UCSD-AML1 (cell line): ENCODE measurements around the gene NEURL1.
A peak's percentile ranks its signal among the peaks of the same experiment; 100 is the strongest.

Experiments
- DNase-seq: peaks from one replicate; lab custom pipeline; 2025; ENCODE audit not compliant: unreplicated experiment; lab: John Stamatoyannopoulos, UW

The NEURL1 gene

DNA sequence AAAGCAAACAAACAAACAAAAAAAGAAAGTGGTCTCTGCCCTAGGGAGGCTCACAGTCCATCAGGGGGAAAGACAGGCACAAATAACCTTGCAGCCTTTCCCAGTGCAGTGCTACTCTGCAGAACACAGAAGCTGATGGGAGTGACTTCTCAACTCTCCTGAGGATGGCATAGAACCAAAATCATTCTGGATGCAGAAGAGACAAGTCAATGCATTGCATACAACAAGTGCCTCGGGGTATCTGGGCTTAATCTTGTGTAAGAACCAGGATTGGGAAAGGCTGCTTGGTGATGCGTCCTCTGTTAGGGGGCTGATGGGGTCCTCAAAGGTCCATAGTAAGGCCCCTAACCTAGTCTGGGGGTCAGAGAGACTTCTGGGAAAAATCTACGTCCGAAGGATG lies 68.9 kb downstream of the NEURL1 start:
- no peak for DNase-seq

DNA sequence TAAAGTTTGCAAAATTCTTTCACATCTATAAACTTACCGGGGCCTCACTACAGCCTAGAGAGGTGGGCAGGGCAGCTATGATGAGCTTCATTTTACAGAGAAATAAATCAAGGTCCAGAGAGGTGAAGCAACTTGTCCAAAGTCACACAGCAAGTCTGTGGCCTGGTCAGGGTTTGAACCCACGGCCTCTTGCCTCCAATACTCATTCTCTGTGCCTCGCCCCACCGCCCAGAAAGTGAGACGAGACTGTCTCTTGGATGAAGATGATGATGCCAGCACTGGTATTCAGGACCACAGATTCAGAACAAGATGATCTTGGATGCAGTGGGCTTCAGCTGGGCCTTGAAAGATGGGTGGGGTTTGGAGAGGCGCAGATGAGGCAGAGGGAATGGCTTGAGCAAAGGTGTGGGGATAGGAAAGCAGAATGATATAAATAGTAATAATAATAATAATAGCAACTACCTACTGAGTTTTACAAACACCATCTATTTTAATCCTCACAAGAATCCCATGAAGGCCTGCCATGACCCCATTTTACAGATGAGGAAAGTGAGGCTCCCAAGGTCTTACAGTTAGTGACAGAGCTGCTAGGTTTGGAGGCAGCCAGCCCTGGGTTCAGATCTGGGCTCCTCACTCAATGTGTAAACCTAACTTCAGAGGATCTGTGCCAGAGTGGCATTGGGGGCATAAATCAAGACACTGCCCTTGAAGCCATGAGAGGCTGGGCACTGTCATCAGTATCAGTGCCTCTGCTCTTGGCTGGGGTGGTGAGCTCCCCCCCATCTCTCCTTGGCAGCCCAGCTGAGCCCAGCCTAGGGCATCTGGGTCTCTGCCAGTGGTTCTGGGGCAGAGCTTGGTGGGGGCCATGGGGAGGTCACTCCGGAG lies 70.0 kb downstream of the NEURL1 start:
- no peak for DNase-seq

DNA sequence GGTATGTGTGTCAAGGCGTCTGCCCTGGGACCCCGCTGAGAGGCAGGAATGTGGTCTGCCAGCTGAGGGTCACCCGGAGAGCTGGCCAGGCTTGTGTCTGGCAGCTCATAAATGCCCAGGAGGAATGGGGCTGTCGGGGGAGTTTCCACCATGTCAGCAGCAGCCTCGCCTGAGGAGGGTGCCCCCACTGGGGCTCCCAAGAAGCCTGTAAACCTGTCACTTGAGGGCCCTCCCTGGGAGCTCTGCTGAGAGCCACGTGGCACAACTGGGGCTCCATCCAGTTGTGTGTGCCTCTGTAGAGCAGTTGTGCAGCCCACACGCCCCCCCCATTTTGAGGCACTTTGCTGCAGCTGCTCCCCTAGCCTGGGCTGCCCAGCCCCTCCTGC lies 70.6 kb downstream of the NEURL1 start:
- DNase-seq = no peak

DNA sequence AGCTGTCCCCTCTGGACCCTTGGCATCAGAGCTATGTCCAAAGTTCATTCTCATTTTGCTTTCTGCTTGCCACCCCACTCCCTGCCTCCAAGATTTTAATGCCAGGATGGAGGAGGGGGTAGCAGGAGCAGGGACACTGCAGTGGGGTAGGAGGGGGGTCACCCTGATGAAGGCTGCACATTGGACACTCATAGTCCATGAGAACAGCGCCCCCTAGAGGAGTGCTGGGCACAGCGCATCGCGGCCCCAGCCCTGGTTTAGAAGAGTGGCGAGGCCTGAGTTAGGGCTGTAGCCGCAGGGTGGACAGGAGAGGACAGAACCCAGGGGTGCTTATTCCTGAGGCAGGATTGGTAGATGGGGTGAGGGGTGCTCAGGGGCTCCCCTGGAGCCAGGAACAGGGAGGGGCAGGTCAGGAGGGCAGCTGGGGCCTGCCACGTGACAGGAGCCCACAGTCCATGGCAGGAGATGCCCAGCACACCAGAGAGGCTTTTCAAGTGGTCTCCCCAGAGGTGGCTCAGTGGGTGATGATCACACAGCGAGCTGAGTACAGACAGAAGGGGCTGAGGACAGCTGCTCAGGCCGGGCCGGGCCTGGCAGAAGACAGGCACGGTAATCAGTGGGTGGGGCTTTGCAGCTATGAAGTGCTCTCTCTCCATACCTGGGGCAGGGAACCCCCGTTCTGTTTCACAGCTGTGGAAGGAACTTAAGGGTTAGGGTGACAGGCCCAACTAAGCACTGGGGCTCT lies 71.4 kb downstream of the NEURL1 start:
- DNase-seq = peak; percentile 59

DNA sequence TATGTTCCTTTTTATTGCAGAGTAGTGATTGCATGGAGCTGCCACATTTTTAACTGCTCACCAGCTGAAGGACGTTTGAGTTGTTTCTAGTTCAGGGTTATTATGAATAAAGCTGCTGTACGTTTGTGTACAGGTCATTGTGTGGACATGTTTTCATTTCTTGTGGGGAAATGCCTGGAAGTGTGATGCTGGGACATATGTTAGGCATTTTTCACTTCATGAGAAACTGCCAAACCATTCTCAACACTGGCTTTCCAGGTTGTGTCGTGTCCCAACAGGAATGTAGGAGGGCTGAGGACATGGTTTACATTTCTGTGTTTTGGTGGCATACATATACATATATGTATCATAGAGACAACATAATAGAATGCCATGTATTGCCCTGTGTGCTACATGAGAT lies 73.0 kb downstream of the NEURL1 start:
- no peak for DNase-seq

DNA sequence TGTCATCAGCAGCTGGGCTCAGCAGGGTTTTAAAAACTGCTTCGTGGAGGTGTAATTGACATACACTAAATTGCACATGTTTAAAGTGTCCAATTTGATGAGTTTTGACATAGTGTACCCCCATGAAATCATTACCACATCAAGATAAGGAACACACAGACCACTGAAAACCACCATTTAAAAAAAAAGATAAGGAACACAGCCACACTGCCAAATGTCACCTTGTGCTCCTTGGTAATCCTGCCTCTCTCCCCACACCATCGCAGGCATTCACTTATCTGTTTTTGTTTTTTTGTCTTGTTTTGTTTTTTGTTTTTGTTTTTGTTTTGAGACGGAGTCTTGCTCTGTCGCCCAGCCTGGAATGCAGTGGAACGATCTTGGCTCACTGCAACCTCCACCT lies 75.0 kb downstream of the NEURL1 start:
- DNase-seq = no peak

DNA sequence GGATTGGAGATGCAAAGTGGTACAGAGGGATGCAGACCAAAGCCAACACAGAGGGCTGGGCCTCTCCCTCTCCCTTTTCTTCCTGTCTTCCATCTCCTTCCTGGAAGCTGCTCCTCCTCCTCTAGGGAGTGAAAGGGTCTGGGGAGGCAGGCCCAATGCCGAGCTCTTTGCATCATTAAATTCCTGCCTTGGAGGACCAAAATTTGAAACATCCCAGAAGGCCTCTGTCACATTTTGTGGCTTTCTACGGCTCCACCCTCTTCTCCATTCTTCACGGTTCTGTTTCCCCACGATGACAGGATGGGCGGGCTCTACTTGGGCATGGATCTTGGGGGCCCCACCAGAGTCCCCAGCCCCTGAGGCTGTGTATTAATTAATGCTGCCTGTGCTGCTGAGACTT lies 76.4 kb downstream of the NEURL1 start:
- DNase-seq = no peak

DNA sequence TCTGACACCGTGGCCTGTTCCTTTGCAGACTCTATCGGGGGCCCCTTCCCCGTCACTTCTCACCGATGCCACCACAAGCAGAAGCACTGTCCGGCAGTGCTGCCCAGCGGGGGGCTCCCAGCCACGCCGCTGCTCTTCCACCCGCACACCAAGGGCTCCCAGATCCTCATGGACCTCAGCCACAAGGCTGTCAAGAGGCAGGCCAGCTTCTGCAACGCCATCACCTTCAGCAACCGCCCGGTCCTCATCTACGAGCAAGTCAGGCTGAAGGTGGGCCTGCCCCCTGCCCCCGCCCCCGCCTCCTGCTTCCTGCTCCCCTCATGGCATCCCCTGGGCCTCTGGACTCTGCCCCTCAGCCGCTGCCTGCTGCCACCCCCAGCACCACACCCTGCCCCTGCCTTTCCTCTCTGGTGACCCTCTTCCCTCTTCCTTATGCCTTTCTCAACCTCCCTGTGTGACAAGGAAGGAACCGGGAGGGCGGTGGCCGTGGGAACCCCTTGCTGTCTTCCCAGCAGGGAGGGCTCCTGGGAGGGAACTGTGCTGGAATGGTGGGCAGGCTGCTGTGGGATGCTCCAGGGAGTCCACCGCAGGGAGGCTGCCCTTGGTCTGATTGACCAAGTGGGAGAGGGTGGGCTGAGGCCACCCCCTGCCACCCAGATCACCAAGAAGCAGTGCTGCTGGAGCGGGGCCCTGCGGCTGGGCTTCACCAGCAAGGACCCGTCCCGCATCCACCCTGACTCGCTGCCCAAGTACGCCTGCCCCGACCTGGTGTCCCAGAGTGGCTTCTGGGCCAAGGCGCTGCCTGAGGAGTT lies 77.5 kb downstream of the NEURL1 start:
- no peak for DNase-seq

DNA sequence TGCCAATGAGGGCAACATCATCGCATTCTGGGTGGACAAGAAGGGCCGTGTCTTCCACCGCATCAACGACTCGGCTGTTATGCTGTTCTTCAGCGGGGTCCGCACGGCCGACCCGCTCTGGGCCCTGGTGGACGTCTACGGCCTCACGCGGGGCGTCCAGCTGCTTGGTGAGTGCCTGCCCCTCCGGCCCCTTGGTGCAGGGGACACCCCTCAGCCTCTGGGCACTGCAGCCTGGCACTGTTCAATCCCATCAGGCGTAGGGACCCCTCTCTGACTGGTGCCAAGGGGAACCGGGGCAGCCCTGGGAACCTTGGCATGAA lies 78.1 kb downstream of the NEURL1 start:
- no peak for DNase-seq

DNA sequence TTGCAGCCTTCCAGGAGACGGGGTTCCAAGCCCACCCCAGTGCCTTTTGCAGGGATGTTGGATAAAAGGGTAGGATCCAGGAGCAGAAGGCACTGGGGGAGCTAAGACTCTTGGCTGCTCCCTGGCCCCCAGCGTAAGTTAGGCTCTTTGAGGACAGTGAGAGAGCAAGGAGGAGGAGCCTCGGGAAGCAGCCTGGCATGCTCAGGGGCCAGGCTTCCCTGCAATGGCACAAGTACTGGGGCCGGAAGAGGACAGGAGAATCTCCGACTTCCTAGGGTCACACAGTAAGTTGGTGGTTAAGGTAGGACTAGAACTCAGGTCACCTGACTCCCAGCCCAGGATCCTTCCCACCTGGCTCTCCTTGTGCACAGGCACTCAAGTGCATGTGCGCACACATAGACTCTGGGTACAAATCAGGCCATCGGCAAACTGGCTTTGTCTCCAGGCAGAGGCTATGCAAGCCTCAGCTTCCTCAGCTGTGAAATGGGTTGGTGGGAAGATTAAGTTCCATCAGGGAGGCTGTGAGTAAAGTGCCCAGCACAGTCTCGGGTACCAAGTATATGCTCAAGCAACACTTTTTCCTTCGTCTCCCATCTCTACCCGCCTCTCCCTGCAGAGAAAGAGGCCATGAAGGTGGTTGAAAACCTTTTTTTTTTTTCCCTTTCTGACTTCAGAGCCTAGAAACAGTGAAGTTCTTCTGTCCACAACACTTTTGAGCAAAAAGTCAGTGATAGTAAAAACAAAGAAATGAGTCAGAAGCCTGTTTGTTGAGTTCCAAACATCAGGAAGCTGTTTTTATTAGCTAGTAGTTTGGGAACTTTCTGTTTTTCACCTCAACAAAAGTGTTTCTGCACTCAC lies 79.1 kb downstream of the NEURL1 start:
- DNase-seq = no peak

DNA sequence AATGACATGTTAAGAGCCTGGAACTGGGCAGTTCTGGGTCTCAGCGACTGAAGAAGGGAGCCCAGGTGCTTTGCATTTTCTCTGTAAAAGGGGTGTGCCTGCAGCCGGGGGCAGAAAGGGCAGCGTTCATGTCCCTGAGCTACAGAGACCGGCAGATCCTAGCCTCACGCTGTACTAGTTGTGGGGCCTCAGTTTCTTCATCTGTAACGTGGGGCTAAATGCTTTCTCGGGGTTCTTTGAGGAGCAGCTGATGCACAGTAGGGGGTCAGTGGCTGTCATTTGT lies 79.6 kb downstream of the NEURL1 start:
- DNase-seq = no peak

DNA sequence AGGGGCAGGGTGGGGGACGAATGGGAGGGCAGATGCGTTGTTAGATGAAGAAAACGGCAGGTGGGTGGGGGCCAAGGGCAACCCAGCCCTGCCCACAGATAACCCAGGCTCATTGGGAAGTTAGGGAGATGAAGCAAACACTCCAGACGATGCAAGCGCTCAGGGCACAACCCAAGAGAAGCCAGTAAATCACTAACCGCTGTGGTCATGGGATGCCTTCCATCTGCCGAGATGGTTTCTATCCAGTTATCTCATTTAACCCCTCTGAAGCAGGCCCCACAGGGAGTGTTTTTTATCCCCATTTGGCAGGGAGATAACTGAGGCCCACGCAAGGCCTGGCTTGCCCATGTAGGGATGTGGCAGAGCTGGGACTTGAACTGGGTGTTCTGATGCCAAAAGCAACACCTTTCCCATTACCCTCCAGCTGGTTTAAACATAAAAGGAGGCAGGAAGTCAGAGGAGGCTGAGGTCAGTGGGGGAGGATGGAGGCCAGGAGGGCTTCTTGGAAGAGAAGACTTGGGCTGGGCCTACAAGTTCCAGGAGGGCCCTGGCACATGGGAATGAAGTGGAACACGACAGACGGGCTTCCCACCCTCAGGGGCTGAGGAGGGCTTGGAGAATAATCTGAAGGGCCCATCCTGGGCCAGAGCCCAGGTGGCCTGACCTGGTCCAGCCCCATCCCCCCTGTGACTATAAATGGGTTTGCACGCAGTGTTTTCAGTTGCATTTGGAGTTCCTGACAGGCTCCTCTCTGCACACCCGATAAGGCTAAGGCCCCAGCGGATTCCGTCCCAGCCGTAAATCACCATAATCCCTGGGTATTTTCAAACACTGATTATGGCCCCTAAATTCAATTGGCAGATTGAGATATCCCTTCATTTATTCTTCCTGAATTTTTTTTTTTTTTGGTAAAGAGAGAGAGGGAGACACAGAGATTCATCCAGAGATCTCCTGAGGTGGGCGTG lies 80.9 kb downstream of the NEURL1 start:
- no peak for DNase-seq

DNA sequence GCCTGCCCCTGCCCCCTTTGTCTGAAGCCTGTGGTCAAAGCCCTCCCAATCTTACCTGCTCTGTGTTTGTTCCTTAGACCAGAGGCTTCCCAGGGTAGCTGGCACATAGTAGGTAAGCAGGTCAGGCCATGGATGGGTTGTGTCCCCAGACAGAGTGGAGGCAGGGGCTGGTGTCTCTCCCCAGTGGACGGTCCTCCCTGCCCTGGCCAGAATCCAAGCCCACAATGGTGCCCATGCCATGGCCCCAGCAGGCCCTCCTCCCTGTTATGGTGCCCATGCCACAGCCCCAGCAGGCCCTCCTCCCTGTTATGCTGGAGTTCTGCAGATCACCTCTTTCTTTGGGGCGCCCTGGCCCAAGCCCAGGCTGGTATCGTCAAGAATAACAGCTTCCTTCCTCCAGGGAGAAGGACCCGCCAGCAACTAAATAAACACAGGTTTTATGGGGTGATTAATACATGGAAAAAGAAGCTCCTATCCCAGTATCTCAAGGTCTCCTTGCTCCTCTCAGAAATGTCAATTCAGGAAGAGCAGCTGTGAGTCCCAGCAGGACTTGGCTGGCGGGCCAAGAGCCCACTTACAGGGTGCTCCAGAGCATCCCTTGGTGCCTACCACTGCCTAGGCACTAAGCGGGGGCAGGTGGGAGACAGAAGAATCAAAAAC lies 82.0 kb downstream of the NEURL1 start:
- no peak for DNase-seq

DNA sequence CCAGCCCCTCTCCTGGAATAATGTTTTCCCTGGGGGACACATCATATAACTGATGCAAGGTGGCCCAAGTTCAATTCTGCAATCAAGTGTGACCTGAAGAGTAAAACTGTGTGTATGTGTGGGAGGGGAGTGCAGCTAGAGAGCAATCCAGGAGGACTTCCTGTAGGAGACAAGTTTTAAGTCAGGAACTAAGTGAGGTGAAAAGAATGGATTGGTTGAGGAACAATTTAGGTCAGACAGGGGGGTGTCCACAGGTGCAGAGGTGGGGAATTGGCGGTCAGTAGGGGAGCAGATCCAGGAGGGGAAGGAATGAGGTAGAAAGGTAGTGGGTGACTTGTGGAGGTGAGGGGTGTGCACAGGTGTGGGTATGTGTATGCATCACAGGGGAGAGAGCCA lies 82.6 kb downstream of the NEURL1 start:
- no peak for DNase-seq

DNA sequence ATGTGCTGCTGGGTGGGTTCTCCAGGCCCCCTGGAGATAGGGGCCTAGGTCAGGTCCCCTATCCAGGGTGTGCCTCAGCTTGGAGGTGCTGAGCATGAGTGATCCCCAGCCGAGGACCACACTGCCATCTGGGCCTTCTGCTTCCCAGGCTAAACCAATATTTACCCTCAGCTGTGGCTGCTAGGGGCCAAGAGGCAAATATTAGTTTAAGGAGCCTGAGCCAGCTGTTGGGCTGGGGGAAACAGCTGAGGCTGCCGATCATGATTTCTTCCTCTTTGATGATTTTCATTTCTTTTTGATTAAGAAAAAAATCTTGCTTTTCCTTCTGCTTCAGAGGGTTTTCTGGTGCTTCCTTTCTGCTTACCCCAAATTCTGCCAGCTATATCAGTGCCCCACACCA lies 83.4 kb downstream of the NEURL1 start:
- no peak for DNase-seq

DNA sequence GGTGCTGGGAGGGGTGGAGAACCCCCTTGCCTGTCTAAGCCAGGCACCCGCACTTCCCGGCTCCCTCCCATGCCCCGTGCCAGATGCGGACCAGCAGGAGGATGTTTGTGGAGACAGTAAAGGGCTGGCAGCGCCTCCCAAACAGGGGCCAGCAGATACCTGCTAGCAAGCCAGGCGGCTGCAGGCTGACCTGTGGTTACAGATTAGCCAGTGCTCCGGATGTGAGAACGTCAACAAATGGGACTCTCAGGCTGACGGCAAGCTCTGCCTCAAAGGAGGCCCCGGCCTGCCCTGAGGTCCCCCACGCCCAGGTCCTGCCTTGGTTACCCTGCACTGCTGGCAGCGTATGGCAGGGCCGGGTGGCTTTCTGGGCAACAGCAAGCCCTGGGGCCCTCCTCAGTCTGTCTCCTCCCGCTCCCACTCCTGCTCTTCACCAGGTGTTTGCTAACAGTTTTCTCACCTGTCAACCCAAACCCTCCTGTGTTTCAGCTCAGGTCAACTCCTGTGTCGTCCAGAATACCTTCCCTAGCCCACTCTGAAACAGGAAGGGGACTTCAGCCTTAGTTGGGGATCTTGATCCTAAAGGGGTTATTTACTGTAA lies 85.4 kb downstream of the NEURL1 start:
- no peak for DNase-seq

DNA sequence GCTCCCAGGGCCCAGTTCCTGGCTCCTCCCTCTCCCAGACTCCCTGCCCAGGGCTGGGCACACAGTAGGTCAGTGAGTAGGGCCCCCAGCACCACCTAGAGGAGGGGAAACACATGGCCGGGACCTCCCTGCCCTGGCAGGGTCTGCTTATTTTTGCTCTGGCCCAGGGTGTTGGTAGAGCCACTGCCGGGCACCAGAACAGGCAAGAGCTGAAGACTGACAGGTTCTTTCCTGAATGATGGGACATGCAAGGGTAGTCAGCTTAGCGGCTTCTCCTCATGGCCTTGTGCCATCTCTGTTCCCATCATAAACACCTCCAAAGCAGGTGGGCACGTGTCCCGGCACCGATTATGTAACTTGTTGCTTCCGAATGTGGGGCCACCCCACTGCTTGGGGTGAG lies 86.5 kb downstream of the NEURL1 start:
- no peak for DNase-seq

DNA sequence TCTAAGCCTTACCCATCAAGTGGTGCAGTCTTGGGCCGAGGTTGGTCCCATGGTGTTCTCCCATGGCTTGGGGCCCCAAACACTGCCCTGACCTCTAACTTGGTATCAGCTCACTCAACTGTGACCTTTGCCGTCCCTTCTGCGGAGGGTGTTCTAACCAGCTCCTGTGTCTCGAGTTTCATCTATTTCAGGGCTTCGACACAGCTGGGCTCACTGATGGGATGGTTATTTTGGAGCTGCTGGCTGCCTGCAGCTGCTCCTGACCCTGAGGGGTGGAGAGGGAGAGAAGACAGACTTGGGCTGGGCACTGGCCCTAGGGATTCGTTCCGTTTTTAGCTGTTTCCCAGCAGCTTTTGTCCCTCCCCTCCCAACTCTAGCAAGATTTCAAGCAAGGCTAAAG lies 86.9 kb downstream of the NEURL1 start:
- no peak for DNase-seq

DNA sequence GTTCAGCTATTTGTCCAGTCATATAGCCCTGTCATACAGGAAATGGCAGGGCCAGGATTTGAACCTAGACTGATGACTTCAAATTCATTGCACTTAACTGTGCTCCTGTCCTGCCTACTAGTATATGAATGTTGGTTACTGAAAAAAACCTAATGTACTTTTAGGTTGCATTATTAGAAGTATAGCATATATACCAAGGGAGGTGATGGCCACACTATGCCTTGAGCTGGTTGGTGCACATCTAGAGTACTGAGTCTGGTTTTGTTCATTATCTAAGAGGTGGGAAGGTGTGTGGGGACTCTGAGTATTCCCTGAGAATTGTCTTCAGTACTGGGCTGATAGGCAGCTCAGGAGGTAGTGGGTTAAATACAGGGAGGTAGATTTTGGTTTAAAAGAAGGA lies 88.0 kb downstream of the NEURL1 start:
- no peak for DNase-seq
